Measurements from ENCODE around the gene MORF4L1.

Gene MORF4L1

GRCh38 chr15:78914027-78914764 is 41.5 kb downstream of the MORF4L1 start:
- no peak for TF ChIP-seq CTCF (IDR thresholded peaks at IDR 0.05; ENCODE audit: borderline replicate concordance, control extremely low read depth, extremely low read depth, insufficient read depth, missing control alignments)
- no peak for DNase-seq (ENCODE audit: low spot score)
- in situ Hi-C loops (cut with MboI; ENCODE audit: low sequenced_read_pairs, unreplicated experiment): no loop called here

- in situ Hi-C loops (cut with MboI; ENCODE audit: low sequenced_read_pairs, unreplicated experiment): no loop called here
- DNase-seq (ENCODE audit: low spot score): no peak
- no peak for TF ChIP-seq CTCF (IDR thresholded peaks at IDR 0.05; ENCODE audit: borderline replicate concordance, control extremely low read depth, extremely low read depth, insufficient read depth, missing control alignments)
Observed at GRCh38 chr15:78915341-78916087, 42.8 kb downstream of the MORF4L1 start.

- in situ Hi-C loops (cut with MboI; ENCODE audit: low sequenced_read_pairs, unreplicated experiment): no loop called here
- no peak for TF ChIP-seq CTCF (IDR thresholded peaks at IDR 0.05; ENCODE audit: borderline replicate concordance, control extremely low read depth, extremely low read depth, insufficient read depth, missing control alignments)
- no peak for DNase-seq (ENCODE audit: low spot score)
Observed at GRCh38 chr15:78916088-78916487, 43.4 kb downstream of the MORF4L1 start.

GRCh38 chr15:78917888-78918287 is 45.2 kb downstream of the MORF4L1 start:
- DNase-seq (ENCODE audit: low spot score): no peak
- no peak for TF ChIP-seq CTCF (IDR thresholded peaks at IDR 0.05; ENCODE audit: borderline replicate concordance, control extremely low read depth, extremely low read depth, insufficient read depth, missing control alignments)
- in situ Hi-C loops (cut with MboI; ENCODE audit: low sequenced_read_pairs, unreplicated experiment): no loop called here

- in situ Hi-C loops (cut with MboI; ENCODE audit: low sequenced_read_pairs, unreplicated experiment): loop anchor here (5.0 kb wide), 1 partner anchor 106 kb away; no protein-coding TSS in a partner anchor
- no peak for DNase-seq (ENCODE audit: low spot score)
- no peak for TF ChIP-seq CTCF (IDR thresholded peaks at IDR 0.05; ENCODE audit: borderline replicate concordance, control extremely low read depth, extremely low read depth, insufficient read depth, missing control alignments)
Observed at GRCh38 chr15:78921517-78921916, 48.8 kb downstream of the MORF4L1 start.

GRCh38 chr15:78921940-78922339 is 49.2 kb downstream of the MORF4L1 start:
- DNase-seq (ENCODE audit: low spot score): no peak
- TF ChIP-seq CTCF (IDR thresholded peaks at IDR 0.05; ENCODE audit: borderline replicate concordance, control extremely low read depth, extremely low read depth, insufficient read depth, missing control alignments): no peak
- in situ Hi-C loops (cut with MboI; ENCODE audit: low sequenced_read_pairs, unreplicated experiment): loop anchor here (5.0 kb wide), 1 partner anchor 105 kb away; no protein-coding TSS in a partner anchor
